ENCODE measurements around the gene RUNX3.

The RUNX3 gene

GRCh38 chr1:24871306-24871901 is 58.7 kb downstream of the RUNX3 start:
- H3K4me3 ChIP-seq (replicated peaks; ENCODE audit: low read depth, low read length) = no peak overlapping the region
- no peak for DNase-seq (ENCODE audit: extremely low read depth, low read depth)
- no peak for TF ChIP-seq CTCF (IDR thresholded peaks at IDR 0.05; ENCODE audit: low read depth, low read length, missing control alignments)

GRCh38 chr1:24870551-24871195 is 59.4 kb downstream of the RUNX3 start:
- TF ChIP-seq CTCF (IDR thresholded peaks at IDR 0.05; ENCODE audit: low read depth, low read length, missing control alignments) = no peak
- no peak overlapping the region for H3K4me3 ChIP-seq (replicated peaks; ENCODE audit: low read depth, low read length)
- DNase-seq (ENCODE audit: extremely low read depth, low read depth) = no peak

- TF ChIP-seq CTCF (IDR thresholded peaks at IDR 0.05; ENCODE audit: low read depth, low read length, missing control alignments) = no peak
Observed at GRCh38 chr1:24868016-24868875, 61.8 kb downstream of the RUNX3 start.

GRCh38 chr1:24867084-24867870 is 62.8 kb downstream of the RUNX3 start:
- no peak for TF ChIP-seq CTCF (IDR thresholded peaks at IDR 0.05; ENCODE audit: low read depth, low read length, missing control alignments)
- H3K4me3 ChIP-seq (replicated peaks; ENCODE audit: low read depth, low read length) = no peak overlapping the region
- DNase-seq (ENCODE audit: extremely low read depth, low read depth) = no peak

More at GRCh38 chr1:24868016-24868875, 61.8 kb downstream of the RUNX3 start:
- H3K4me3 ChIP-seq (replicated peaks; ENCODE audit: low read depth, low read length) = no peak overlapping the region
- DNase-seq (ENCODE audit: extremely low read depth, low read depth) = no peak

GRCh38 chr1:24866211-24867083 is 63.6 kb downstream of the RUNX3 start:
- H3K4me3 ChIP-seq (replicated peaks; ENCODE audit: low read depth, low read length) = no peak overlapping the region
- TF ChIP-seq CTCF (IDR thresholded peaks at IDR 0.05; ENCODE audit: low read depth, low read length, missing control alignments) = no peak
- no peak for DNase-seq (ENCODE audit: extremely low read depth, low read depth)
